ENCODE results near the gene CDY1.
"Not testable (repeated sequence)": the region's sequence is repeated elsewhere in the genome, so short reads cannot be mapped to it uniquely, and the experiment has no call there.

CDY1 gene

GRCh38 chrY:25621817-25622216, at the start of gene CDY1:
TSS of gene CDY1 (plus strand) at chrY:25622117. CDS start at chrY:25622443, 326 bp downstream.
- FAIRE-seq: not testable (repeated sequence)

- FAIRE-seq: not testable (repeated sequence)
Observed at GRCh38 chrY:25593336-25593735, 28.6 kb upstream of the CDY1 start.

- FAIRE-seq: not testable (repeated sequence)
Observed at GRCh38 chrY:25620209-25620608, 1.7 kb upstream of the CDY1 start.

- not testable (repeated sequence) for FAIRE-seq
Observed at GRCh38 chrY:25626524-25626923, 4.6 kb downstream of the CDY1 start.

GRCh38 chrY:25630383-25631112, 8.6 kb downstream of the CDY1 start:
- not testable (repeated sequence) for FAIRE-seq

- not testable (repeated sequence) for FAIRE-seq
Observed at GRCh38 chrY:25639852-25640251, 17.9 kb downstream of the CDY1 start.

GRCh38 chrY:25643024-25643915, 21.4 kb downstream of the CDY1 start:
- not testable (repeated sequence) for FAIRE-seq

All from A204.1 (cell line).